ENCODE measurements around the gene CAMK1G. TPM values are rescaled to one million over a fixed set of nuclear protein-coding genes. Genes with fewer than 3 reads are reported as not detected.

The CAMK1G gene
- total RNA-seq, 1 donor from 2014 or later = 0.21 TPM

- Histone ChIP-seq H3K27me3 (ENCODE audit: control insufficient read depth, insufficient read depth, low read length) (no peaks in the 10 kb centered on the region), H3K4me3 (ENCODE audit: low read depth, low read length) (no peak overlapping the region), H3K36me3 (ENCODE audit: control insufficient read depth, insufficient read depth, low read length) (no peaks in the 10 kb centered on the region)
- no peak for DNase-seq (ENCODE audit: low read depth)
- TF ChIP-seq, protein P1, sequence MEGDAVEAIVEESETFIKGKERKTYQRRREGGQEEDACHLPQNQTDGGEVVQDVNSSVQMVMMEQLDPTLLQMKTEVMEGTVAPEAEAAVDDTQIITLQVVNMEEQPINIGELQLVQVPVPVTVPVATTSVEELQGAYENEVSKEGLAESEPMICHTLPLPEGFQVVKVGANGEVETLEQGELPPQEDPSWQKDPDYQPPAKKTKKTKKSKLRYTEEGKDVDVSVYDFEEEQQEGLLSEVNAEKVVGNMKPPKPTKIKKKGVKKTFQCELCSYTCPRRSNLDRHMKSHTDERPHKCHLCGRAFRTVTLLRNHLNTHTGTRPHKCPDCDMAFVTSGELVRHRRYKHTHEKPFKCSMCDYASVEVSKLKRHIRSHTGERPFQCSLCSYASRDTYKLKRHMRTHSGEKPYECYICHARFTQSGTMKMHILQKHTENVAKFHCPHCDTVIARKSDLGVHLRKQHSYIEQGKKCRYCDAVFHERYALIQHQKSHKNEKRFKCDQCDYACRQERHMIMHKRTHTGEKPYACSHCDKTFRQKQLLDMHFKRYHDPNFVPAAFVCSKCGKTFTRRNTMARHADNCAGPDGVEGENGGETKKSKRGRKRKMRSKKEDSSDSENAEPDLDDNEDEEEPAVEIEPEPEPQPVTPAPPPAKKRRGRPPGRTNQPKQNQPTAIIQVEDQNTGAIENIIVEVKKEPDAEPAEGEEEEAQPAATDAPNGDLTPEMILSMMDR (IDR thresholded peaks at IDR 0.05; ENCODE audit: insufficient read depth, low read length, poor library complexity, severe bottlenecking) = no peak
These were observed 72.1 kb downstream of the CAMK1G start for GRCh38 chr1:209655411-209656231.

DNA sequence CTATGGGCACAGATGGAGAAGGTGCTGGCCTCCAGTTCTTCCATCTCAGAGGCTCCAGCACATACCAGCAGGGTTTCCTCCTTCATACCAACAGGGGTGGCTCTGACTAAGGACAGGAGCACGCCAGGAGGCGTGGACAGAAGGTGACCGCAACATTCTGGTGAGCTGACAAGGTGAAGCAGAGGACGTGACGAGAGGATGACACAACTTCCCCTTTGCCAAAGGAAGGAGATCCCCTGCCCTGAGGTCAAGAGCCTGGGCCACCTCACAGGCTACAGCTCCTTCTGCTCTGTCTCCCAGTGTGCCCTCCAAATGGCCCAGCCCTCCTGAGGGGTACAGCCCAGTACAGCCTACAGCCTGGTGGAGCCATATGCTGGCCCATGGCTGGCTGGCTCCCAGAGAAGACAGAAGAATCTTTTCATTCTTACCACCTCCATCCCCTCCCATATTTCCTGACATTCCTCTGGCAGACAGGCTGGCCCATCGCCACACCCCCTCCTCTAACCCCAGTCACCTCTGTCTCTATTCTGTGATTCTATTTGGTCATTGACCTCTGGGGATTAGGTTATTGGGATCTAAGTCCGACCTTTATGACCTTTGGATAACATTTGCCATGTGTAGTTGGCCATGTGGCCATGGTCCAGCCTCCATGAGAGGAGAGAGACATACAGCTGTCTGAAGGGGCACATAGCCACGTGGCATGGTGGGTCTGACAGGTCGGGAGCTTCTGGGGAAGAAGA, 73.8 kb downstream of the CAMK1G start:
- TF ChIP-seq, protein P1 (IDR thresholded peaks at IDR 0.05; ENCODE audit: insufficient read depth, low read length, poor library complexity, severe bottlenecking) = no peak
- Histone ChIP-seq H3K36me3 (ENCODE audit: control insufficient read depth, insufficient read depth, low read length) (no peaks in the 10 kb centered on the region), H3K4me3 (ENCODE audit: low read depth, low read length) (no peak overlapping the region), H3K27me3 (ENCODE audit: control insufficient read depth, insufficient read depth, low read length) (no peaks in the 10 kb centered on the region)
- DNase-seq (ENCODE audit: low read depth) = peak; percentile 51

DNA sequence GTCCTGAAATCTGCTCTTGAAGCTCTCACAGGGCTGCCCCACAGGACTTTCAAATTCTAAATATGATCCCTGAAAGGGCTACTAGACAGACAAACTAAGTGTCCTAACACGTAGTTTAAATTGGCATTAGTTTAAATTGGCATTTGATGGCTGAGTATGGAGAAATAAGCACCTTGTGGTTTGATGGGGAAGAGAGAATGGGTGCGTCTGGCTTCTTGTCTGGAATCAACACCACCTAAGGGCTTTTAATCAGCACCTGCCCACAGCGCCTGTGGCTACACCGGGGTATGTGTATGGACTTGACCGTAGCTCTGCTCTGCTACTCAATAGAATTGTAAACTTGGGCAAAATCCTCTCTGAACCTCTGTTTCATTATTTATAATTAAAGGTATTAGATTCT, 74.4 kb downstream of the CAMK1G start:
- no peaks in the 10 kb centered on the region for H3K27me3 ChIP-seq (ENCODE audit: control insufficient read depth, insufficient read depth, low read length)
- H3K4me3 ChIP-seq (ENCODE audit: low read depth, low read length) = no peak overlapping the region
- TF ChIP-seq, protein P1 (IDR thresholded peaks at IDR 0.05; ENCODE audit: insufficient read depth, low read length, poor library complexity, severe bottlenecking) = no peak
- no peaks in the 10 kb centered on the region for H3K36me3 ChIP-seq (ENCODE audit: control insufficient read depth, insufficient read depth, low read length)
- no peak for DNase-seq (ENCODE audit: low read depth)

- H3K4me3 ChIP-seq (ENCODE audit: low read depth, low read length) = no peak overlapping the region
- no peak for DNase-seq (ENCODE audit: low read depth)
- H3K27me3 ChIP-seq (ENCODE audit: control insufficient read depth, insufficient read depth, low read length) = no peaks in the 10 kb centered on the region
- no peaks in the 10 kb centered on the region for H3K36me3 ChIP-seq (ENCODE audit: control insufficient read depth, insufficient read depth, low read length)
- TF ChIP-seq, protein P1 (IDR thresholded peaks at IDR 0.05; ENCODE audit: insufficient read depth, low read length, poor library complexity, severe bottlenecking) = no peak
These were observed 76.4 kb downstream of the CAMK1G start for GRCh38 chr1:209659909-209660308.

DNA sequence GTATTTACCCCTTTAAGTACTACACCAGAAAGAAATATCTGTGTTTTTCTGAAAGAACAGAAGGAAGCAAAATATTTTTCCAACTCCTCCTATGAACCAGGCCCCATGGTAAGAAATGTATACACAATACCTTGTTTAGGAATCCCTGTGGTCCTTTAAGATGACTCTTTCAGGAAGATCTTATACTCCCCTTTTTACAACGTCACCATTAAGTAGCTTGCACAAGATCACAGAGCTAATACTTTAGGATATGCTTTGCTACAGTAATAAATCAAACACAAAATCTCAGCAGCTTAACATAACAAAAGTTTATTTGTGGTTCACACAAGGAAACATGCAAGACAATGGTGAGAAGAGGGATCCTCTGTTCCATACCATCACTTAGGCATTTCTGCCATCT, 77.6 kb downstream of the CAMK1G start:
- no peaks in the 10 kb centered on the region for H3K27me3 ChIP-seq (ENCODE audit: control insufficient read depth, insufficient read depth, low read length)
- no peak for DNase-seq (ENCODE audit: low read depth)
- TF ChIP-seq, protein P1 (IDR thresholded peaks at IDR 0.05; ENCODE audit: insufficient read depth, low read length, poor library complexity, severe bottlenecking) = no peak
- no peak overlapping the region for H3K4me3 ChIP-seq (ENCODE audit: low read depth, low read length)
- no peaks in the 10 kb centered on the region for H3K36me3 ChIP-seq (ENCODE audit: control insufficient read depth, insufficient read depth, low read length)

All from kidney epithelial cell (primary cell).